Measurements from ENCODE around the gene PPARD.

- no peak for TF ChIP-seq CHD4 (IDR thresholded peaks at IDR 0.05; ENCODE audit: borderline replicate concordance)
- TF ChIP-seq CTCF (IDR thresholded peaks at IDR 0.05), result no peak
- no peak for TF ChIP-seq REST (IDR thresholded peaks at IDR 0.05)
- TF ChIP-seq CBX8 (IDR thresholded peaks at IDR 0.05), result no peak
- no peak for TF ChIP-seq TP53 (CRISPR knock-in tag; IDR thresholded peaks at IDR 0.05)
- TF ChIP-seq ELK1 (IDR thresholded peaks at IDR 0.05; ENCODE audit: low read depth, low read length), result no peak
Measured at GRCh38 chr6:35436071-35436857, 93.9 kb downstream of the PPARD start.
